Neural progenitor cell (in vitro differentiated cells): ENCODE data around the gene BSDC1.

ENCODE experiments used
- EZH2 ChIP-seq: fragments of 200-600 bp; sonication (generic); IDR thresholded peaks from 2 replicates; pipeline ENCODE4 v1.6.1; 2017; ENCODE audit warnings: antibody characterized with exemption, mild to moderate bottlenecking, moderate library complexity
- TF ChIP-seq, protein P1 (sequence below): fragments of 200-600 bp; sonication (generic); IDR thresholded peaks from 2 replicates; pipeline ENCODE4 v1.5.1; 2017; ENCODE audit warnings: antibody characterized with exemption, mild to moderate bottlenecking

DNA sequence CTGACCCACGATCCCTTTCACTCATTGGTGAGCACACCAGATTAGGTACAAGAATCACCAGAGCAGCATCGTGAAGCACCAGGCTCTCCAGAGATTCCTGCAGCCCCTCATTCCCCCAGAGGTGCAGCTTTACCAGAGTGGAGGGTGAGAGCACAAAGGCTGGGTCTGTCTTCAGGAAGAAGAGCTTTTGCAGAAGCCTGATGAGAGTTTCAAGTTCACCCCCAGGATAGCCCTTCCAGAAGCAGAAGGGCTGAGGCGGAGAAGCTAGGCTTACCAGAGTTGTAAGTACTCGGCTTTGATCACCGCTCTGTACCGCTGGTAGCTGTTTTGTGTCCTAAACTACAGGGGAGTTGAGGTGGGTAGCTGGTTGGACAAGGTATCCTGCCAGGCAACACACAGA is 28.8 kb downstream of the BSDC1 start:
- TF ChIP-seq, protein P1, sequence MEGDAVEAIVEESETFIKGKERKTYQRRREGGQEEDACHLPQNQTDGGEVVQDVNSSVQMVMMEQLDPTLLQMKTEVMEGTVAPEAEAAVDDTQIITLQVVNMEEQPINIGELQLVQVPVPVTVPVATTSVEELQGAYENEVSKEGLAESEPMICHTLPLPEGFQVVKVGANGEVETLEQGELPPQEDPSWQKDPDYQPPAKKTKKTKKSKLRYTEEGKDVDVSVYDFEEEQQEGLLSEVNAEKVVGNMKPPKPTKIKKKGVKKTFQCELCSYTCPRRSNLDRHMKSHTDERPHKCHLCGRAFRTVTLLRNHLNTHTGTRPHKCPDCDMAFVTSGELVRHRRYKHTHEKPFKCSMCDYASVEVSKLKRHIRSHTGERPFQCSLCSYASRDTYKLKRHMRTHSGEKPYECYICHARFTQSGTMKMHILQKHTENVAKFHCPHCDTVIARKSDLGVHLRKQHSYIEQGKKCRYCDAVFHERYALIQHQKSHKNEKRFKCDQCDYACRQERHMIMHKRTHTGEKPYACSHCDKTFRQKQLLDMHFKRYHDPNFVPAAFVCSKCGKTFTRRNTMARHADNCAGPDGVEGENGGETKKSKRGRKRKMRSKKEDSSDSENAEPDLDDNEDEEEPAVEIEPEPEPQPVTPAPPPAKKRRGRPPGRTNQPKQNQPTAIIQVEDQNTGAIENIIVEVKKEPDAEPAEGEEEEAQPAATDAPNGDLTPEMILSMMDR, result no peak
- no peak for TF ChIP-seq EZH2
